Left cardiac atrium (tissue), 4 donors: ENCODE data around the gene GMFB. TPM values are rescaled to one million over a fixed set of nuclear protein-coding genes. Genes with fewer than 3 reads are reported as not detected.
A peak's percentile ranks its signal among the peaks of the same experiment; 100 is the strongest.
"Not testable (repeated sequence)": the region's sequence is repeated elsewhere in the genome, so short reads cannot be mapped to it uniquely, and the experiment has no call there.

ENCODE experiments used
- ATAC-seq, 2 donors: fragments of 200-7000 bp; cut with Tn5 transposase; one replicate each; pipeline ENCODE4 v1.9.1; 2020; ENCODE audit warnings: mild to moderate bottlenecking in 2 of 2, moderate library complexity in 2 of 2
- DNase-seq: peaks from one replicate; pipeline ENCODE4 v3.0.0-alpha.2; 2020
- intact Hi-C, 2 donors: fragments of 100-400 bp; cut with DNase I; formaldehyde crosslinking; loops; one replicate each; pipeline versions ENCODE4 v1.14.1 to v1.15.1; 2022 to 2023
- total RNA-seq, 2 donors: library from RNA; stranded (reverse); fragmentation: NEBNext Ultra II Directional; extraction: Animal tissue kit (Norgen Biotek cat#: 25700); gene quantifications; one replicate each; pipeline ENCODE4 v1.2.1, GENCODE V29; 2021
- donor health status: DM: no; HTN: yes; CAD: no.
- donor health status: DM: no; HTN: yes; CAD: no; lungs with severe emphysema.
- donor health status: DM: yes; HTN: yes; CAD: no.
- donor health status: Dilated cardiomyopathy.

The GMFB gene
- total RNA-seq, 2 donors from 2014 or later: 31.3 to 32.7 TPM

DNA sequence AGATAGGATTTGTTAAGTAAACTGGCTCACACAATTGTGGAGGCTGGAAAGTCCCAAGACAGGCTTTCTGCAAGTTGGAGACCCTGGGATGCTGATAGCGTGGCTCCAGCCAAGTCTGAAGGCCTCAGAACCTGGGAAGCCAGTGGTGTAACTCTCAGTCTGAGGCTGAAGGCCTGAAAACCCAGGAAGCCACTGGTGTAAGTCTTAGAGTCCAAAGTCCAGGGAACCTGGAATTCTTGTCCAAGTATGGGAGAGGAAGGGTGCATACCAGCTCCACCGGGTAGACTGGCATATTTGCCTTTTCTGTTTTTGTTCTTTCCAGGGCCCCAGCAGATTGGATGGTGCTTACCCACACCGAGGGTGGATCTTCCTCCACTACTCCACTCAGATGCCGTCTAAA, 18.1 kb downstream of the GMFB start:
- DNase-seq (no peak), ATAC-seq (no peak)
- intact Hi-C loops: no loop called here

GRCh38 chr14:54467280-54467679, 21.5 kb downstream of the GMFB start:
- DNase-seq (no peak), ATAC-seq (no peak)
- intact Hi-C loops: no loop called here

- intact Hi-C loops: no loop called here
- DNase-seq: no peak
- ATAC-seq: peak in 1 of 2 donors; percentile 55
Observed at GRCh38 chr14:54465654-54466053, 23.1 kb downstream of the GMFB start.

- DNase-seq (no peak), ATAC-seq (no peak)
- intact Hi-C loops: no loop called here
Observed at GRCh38 chr14:54462048-54462447, 26.7 kb downstream of the GMFB start.

GRCh38 chr14:54459106-54459505, 29.7 kb downstream of the GMFB start:
- ATAC-seq: no peak
- intact Hi-C loops: no loop called here
- DNase-seq: no peak

DNA sequence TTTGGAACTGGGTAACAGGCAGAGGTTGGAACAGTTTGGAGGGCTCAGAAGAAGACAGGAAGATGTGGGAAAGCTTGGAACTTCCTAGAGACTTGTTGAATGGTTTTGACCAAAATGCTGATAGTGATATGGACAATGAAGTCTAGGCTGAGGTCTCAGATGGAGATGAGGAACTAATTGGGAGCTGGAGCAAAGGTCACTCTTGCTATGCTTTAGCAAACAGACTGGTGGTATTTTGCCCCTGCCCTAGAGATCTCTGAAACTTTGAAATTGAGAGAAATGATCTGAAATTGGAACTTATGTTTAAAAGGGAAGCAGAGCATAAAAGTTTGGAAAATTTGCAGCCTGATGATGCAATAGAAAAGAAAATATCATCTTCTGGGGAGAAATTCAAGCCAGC, 30.2 kb downstream of the GMFB start:
- ATAC-seq, intact Hi-C loops, DNase-seq: not testable (repeated sequence)

- DNase-seq (no peak), ATAC-seq (no peak)
- intact Hi-C loops: no loop called here
Observed at GRCh38 chr14:54457609-54457996, 31.2 kb downstream of the GMFB start.

DNA sequence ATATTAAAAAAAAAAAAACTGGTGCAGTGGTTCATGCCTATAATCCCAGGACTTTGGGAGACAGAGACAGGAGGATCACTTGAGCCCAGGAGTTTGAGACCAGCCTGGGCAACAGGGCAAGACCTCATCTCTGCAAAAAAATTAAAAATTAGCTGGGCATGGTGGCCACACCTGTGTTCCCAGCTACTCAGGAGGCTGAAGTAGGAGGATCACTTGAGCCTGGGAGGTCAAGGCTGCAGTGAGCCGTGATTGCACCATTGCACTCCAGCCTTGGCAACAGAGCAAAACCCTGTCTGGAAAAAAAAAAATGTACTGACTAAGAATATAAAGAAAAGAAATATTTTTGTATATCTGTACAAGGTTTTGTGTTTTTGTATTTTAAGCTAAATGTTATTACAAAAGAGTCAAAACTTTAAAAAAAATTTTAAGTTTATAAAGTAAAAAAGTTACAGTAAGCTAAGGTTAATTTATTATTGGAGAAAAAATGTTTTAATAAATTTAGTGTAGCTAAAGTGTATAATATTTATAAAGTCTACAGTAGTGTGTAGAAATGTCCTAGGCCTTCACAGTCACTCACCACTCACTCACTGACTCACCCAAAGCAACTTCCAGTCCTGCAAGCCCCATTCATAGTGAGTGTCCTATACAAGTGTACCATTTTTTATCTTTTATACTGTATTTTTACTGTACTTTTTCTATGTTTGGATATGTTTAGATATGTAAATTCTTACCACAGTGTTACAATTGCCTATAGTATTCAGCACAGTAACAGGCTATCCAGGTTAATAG, 31.8 kb downstream of the GMFB start:
- intact Hi-C loops, DNase-seq, ATAC-seq: not testable (repeated sequence)

DNA sequence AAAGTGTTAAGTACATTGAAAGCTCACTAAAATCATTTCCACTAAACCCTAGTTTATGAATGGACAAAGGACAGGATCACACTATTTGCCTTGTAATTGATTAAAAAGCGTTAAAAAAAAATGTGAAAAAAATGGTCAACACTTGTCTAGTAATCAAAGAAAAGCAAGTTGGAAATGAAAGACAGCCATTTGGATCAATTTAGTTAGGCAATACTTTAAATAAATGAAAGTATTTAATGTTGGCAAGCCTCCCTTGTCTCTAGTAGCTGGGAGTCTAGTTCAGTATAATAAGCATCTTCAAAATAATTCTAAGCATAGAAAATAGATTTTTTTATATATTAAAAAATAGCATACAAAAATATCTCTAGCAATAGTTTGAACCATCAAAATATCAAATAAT, 33.4 kb downstream of the GMFB start:
- ATAC-seq: no peak
- DNase-seq: no peak
- intact Hi-C loops: no loop called here

- ATAC-seq, intact Hi-C loops, DNase-seq: not testable (repeated sequence)
Observed at GRCh38 chr14:54453990-54454389, 34.8 kb downstream of the GMFB start.

- no peak for ATAC-seq
- no peak for DNase-seq
- intact Hi-C loops: no loop called here
Observed at GRCh38 chr14:54453252-54453651, 35.5 kb downstream of the GMFB start.

DNA sequence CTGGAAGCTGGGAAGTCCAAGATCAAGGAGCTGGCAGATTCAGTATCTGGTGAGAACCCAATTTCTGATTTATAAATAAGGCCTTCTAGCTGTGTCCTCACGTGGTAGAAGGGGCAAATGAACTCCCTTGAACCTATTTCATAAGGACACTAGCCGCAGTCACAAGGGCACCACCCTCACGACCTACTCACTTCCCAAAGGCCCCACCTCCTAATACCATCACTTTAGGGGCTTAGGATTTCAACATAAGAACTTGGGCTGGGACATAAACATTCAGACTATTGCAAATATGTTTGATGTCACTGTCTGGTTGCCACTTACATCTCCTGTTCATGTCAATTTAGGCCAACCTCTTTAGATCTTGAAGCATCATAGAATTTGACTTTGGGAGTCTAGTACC, 36.8 kb downstream of the GMFB start:
- ATAC-seq (no peak), DNase-seq (no peak)
- intact Hi-C loops: no loop called here

GRCh38 chr14:54451121-54451601, 37.6 kb downstream of the GMFB start:
- no peak for ATAC-seq
- intact Hi-C loops: no loop called here
- no peak for DNase-seq

DNA sequence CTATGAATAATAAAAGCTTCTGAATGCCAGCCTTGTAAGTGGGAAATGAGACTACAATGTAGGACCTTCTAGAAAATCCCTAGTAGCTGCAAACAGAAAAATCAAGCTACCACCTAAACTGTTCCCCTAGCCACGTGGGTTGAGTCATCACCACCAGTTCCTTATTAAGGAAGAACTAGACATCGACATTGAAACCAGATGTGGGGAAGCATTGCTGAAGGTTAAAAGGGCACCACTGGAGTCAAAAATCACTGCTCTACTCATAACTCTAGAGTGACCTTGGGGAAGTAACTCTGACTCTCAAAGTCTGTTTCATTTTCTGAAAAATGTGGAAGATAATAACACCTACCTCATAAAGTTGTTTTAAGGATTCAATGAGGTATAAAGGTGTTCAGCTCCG, 38.2 kb downstream of the GMFB start:
- intact Hi-C loops: no loop called here
- peak in 1 of 2 donors; percentile 30 for ATAC-seq
- no peak for DNase-seq

DNA sequence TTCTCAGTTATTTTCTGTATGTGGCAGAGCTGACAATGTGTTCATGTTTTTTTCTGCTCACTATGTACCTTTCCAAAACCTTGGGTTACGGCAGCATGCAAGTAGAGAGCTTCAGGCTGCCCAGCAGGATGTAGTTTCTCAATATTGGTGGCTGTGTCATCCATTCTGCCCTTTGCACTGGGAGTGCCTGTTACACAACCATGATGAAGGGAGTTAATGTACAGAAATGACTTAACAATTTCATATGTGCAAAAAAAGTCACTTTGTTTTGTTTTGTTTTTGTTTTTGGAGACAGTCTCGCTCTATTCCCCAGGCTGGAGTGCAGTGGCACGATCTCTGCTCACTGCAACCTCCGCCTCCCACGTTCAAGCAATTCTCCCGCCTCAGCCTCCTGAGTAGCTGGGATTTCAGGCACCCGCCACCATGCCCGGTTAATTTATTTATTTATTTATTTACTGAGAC, 41.5 kb downstream of the GMFB start:
- intact Hi-C loops: no loop called here
- ATAC-seq: peak in 1 of 2 donors; percentile 50
- DNase-seq: no peak

DNA sequence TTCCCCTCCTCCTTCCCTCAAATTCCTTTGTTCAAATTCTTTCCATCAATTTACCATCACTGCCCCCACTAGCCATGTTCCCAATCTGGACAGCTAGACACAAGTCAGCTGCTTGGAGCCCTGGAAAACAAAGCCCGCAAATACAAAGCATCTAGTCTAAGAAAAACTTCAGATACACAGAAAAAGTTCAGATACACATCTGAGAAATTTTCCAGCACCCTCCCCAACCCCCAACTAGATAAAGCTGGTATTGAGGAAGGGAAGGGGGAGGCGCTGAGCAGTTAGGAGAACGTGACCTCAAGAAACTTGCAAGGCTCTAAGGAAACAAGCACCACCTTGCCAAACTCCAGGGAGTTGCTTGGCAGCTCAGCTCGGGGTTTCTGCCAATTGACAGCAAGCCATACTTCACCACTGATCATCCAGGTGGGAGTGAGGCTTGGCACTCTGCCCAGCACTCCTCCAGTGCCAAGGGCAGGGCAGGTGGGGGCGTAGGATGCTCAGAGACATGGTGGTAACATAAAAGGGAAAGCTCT, 42.6 kb downstream of the GMFB start:
- intact Hi-C loops: no loop called here
- DNase-seq: peak; percentile 50
- peak; percentile 32 to 74 for ATAC-seq

DNA sequence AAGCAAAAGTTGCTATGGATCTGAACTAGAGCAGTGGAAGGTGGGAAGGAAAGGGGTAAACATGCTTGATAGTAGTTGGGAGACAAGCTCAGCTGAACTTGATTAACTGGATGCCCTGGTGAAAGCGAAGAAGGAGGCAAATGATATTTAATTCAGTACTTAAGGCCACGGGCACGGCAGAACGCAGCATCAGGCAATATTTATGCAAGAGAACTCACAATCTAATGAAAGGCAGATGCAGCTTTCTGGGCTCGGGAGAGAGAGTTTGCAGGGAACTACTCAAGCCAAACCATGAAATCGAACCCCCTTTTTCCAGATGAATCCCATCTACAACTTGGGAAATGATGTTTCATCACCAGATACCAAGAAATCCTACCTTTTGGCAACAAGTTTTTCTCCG, 44.1 kb downstream of the GMFB start:
- no peak for DNase-seq
- ATAC-seq: no peak
- intact Hi-C loops: no loop called here

DNA sequence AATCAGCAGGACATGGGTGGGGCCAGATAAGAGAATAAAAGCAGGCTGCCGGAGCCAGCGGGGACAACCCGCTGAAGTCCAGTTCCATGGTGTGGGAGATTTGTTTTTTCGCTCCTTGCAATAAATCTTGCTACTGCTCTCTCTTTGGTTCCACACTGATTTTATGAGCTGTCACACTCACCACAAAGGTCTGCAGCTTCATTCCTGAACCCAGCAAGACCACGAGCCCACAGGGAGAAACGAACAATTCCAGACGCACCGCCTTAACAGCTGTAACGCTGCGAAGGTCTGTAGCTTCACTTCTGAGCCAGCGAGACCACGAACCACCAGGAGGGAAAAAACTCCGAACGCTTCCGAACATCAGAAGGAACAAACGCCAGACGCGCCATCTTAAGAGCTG, 44.8 kb downstream of the GMFB start:
- no peak for ATAC-seq
- no peak for DNase-seq
- intact Hi-C loops: no loop called here

- intact Hi-C loops, ATAC-seq, DNase-seq: not testable (repeated sequence)
Observed at GRCh38 chr14:54442961-54443360, 45.8 kb downstream of the GMFB start.

DNA sequence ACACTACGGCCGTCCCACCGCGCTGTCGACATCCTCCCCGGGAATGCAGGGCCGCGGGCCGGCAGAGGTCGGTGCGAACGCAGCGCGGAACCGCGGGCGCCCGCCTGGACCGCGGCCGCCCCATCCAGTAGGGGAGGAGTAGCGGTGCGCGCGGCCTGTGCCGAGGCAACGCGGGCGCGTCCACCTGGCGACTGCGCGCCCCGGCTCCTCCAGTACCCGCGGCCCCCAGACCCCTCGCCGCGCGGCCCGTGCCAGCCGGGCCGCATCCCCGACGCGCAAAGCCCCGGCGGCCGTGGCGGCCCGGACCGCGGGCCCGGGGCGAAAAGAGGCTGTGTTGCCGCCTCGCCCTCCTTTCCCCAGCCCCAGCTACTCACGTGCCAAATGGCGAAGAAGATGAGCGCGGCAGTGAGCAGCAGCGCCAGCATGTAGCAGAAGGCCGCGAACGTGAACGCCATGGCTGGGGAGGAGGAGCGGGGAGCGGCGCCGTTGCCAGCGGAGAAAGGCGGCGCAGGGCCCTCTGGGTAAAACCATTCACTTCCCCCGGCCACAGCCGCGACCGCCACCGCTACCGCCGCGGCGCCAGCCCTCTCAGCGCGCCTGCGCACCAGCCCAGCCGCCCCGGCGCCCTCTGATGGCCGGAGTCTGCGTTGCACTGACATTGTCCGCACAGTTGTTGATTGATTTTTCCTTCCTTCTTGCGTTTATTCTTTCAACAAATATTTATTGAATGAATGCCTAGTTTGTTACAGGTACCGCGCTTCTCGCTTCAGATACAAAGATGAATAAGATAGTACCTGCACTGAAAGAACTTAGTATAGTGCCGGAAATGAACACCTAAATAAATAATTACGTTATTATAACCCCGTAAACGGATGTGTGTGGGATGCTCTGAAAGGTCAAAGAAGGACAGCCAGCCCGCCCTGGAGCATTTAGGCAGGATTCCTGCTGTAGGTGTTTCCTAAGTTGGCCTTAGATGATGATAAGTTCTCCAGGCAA, 47.6 kb downstream of the GMFB start, which contains the start of gene CNIH1:
TSS of gene CNIH1 (minus strand) at position 502 of the 996 bp plus-strand sequence. CDS start at position 455, 47 bp downstream.
- DNase-seq (peak; percentile 93), ATAC-seq (peak; percentile 98 to 99)
- intact Hi-C loops: no loop called here
